Measurements from ENCODE around the gene KDM4F. TPM values are rescaled to one million over a fixed set of nuclear protein-coding genes. Genes with fewer than 3 reads are reported as not detected.

Gene KDM4F
- total RNA-seq, 1 donor from 2014 or later = not detected

- no peak for DNase-seq (ENCODE audit: low spot score)
- H3K36me3 ChIP-seq = no peaks in the 10 kb centered on the region
- H3K27ac Mint-ChIP-seq = no peak overlapping the region
- H3K9me3 Mint-ChIP-seq = peaks cover 3% of the 10 kb centered on the region
- H3K27ac ChIP-seq = no peak overlapping the region
- TF ChIP-seq EZH2 (IDR thresholded peaks at IDR 0.05) = no peak
- no peak for TF ChIP-seq EZH2phosphoT487 (IDR thresholded peaks at IDR 0.05)
- no peak for TF ChIP-seq CTCF (IDR thresholded peaks at IDR 0.05)
- no peak overlapping the region for H2AFZ ChIP-seq (replicated peaks)
- no peak overlapping the region for H3K9ac ChIP-seq
- no peaks in the 10 kb centered on the region for H3K36me3 Mint-ChIP-seq
- H3K4me3 Mint-ChIP-seq = no peak overlapping the region
- H3K4me2 ChIP-seq = no peak overlapping the region
- H3K4me3 ChIP-seq = no peak overlapping the region
- no peaks in the 10 kb centered on the region for H3K9me3 ChIP-seq (ENCODE audit: low read depth)
- H3K27me3 ChIP-seq = no peaks in the 10 kb centered on the region
- H3K4me1 ChIP-seq = no peaks in the 10 kb centered on the region
- H3F3A ChIP-seq (ENCODE audit: low read depth) = no peaks in the 10 kb centered on the region
- H3K4me1 Mint-ChIP-seq = peaks cover 6% of the 10 kb centered on the region
- H3K79me2 ChIP-seq (ENCODE audit: low read depth) = no peaks in the 10 kb centered on the region
- no peaks in the 10 kb centered on the region for H4K20me1 ChIP-seq (ENCODE audit: low read depth)
- H3K27me3 Mint-ChIP-seq (ENCODE audit: insufficient read depth, low read depth) = peaks cover 4% of the 10 kb centered on the region
These were observed 7.0 kb upstream of the KDM4F start for GRCh38 chr11:95042239-95042638.

- H3K4me2 ChIP-seq = no peak overlapping the region
- H3K27ac ChIP-seq = no peak overlapping the region
- H3K4me1 ChIP-seq = no peaks in the 10 kb centered on the region
- no peak overlapping the region for H3K9ac ChIP-seq
- H3K9me3 ChIP-seq (ENCODE audit: low read depth) = no peaks in the 10 kb centered on the region
- no peaks in the 10 kb centered on the region for H4K20me1 ChIP-seq (ENCODE audit: low read depth)
- no peak overlapping the region for H3K27ac Mint-ChIP-seq
- DNase-seq (ENCODE audit: low spot score) = no peak
- peaks cover 6% of the 10 kb centered on the region for H3K4me1 Mint-ChIP-seq
- no peak for TF ChIP-seq EZH2phosphoT487 (IDR thresholded peaks at IDR 0.05)
- no peak for TF ChIP-seq EZH2 (IDR thresholded peaks at IDR 0.05)
- peaks cover 4% of the 10 kb centered on the region for H3K27me3 Mint-ChIP-seq (ENCODE audit: insufficient read depth, low read depth)
- no peaks in the 10 kb centered on the region for H3K79me2 ChIP-seq (ENCODE audit: low read depth)
- H2AFZ ChIP-seq (replicated peaks) = no peak overlapping the region
- no peaks in the 10 kb centered on the region for H3K36me3 ChIP-seq
- H3F3A ChIP-seq (ENCODE audit: low read depth) = no peaks in the 10 kb centered on the region
- H3K27me3 ChIP-seq = no peaks in the 10 kb centered on the region
- H3K36me3 Mint-ChIP-seq = no peaks in the 10 kb centered on the region
- H3K9me3 Mint-ChIP-seq = peaks cover 3% of the 10 kb centered on the region
- H3K4me3 ChIP-seq = no peak overlapping the region
- no peak overlapping the region for H3K4me3 Mint-ChIP-seq
These were observed 6.3 kb upstream of the KDM4F start for GRCh38 chr11:95042906-95043305.

GRCh38 chr11:95044010-95044409 lies 5.2 kb upstream of the KDM4F start:
- Histone ChIP-seq H3K9me3 (ENCODE audit: low read depth) (no peaks in the 10 kb centered on the region), H3K4me2 (no peak overlapping the region)
- no peak overlapping the region for H3K27ac Mint-ChIP-seq

More at GRCh38 chr11:95044010-95044409, 5.2 kb upstream of the KDM4F start:
- Histone ChIP-seq H3K9ac (no peak overlapping the region), H3K36me3 (no peaks in the 10 kb centered on the region), H3K79me2 (ENCODE audit: low read depth) (no peaks in the 10 kb centered on the region), H3K27me3 (no peaks in the 10 kb centered on the region), H3K27ac (no peak overlapping the region), H3K4me1 (no peaks in the 10 kb centered on the region), H3K4me3 (no peak overlapping the region), H2AFZ (replicated peaks) (no peak overlapping the region), H3F3A (ENCODE audit: low read depth) (no peaks in the 10 kb centered on the region), H4K20me1 (ENCODE audit: low read depth) (no peaks in the 10 kb centered on the region)
- H3K27me3 Mint-ChIP-seq (ENCODE audit: insufficient read depth, low read depth) = no peaks in the 10 kb centered on the region
- no peaks in the 10 kb centered on the region for H3K9me3 Mint-ChIP-seq
- TF ChIP-seq EZH2phosphoT487 (IDR thresholded peaks at IDR 0.05) (no peak), CTCF (IDR thresholded peaks at IDR 0.05) (no peak), EZH2 (IDR thresholded peaks at IDR 0.05) (no peak)
- no peak overlapping the region for H3K4me3 Mint-ChIP-seq
- DNase-seq (ENCODE audit: low spot score) = no peak
- no peaks in the 10 kb centered on the region for H3K36me3 Mint-ChIP-seq
- H3K4me1 Mint-ChIP-seq = peaks cover 6% of the 10 kb centered on the region

Measured in neural progenitor cell (in vitro differentiated cells).